ENCODE results near the gene UBALD1. TPM values are rescaled to one million over a fixed set of nuclear protein-coding genes. Genes with fewer than 3 reads are reported as not detected.

The UBALD1 gene
- total RNA-seq, 4 donors from 2014 or later = 5.5 to 16.3 (median 6.7) TPM

GRCh38 chr16:4594433-4595410 lies 20.0 kb downstream of the UBALD1 start:
- TF ChIP-seq, protein P1, sequence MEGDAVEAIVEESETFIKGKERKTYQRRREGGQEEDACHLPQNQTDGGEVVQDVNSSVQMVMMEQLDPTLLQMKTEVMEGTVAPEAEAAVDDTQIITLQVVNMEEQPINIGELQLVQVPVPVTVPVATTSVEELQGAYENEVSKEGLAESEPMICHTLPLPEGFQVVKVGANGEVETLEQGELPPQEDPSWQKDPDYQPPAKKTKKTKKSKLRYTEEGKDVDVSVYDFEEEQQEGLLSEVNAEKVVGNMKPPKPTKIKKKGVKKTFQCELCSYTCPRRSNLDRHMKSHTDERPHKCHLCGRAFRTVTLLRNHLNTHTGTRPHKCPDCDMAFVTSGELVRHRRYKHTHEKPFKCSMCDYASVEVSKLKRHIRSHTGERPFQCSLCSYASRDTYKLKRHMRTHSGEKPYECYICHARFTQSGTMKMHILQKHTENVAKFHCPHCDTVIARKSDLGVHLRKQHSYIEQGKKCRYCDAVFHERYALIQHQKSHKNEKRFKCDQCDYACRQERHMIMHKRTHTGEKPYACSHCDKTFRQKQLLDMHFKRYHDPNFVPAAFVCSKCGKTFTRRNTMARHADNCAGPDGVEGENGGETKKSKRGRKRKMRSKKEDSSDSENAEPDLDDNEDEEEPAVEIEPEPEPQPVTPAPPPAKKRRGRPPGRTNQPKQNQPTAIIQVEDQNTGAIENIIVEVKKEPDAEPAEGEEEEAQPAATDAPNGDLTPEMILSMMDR (IDR thresholded peaks at IDR 0.05) = no peak
- DNase-seq (ENCODE audit: low spot score) = no peak
- ATAC-seq (ENCODE audit: low FRiP score) = no peak

GRCh38 chr16:4593086-4593485 lies 21.6 kb downstream of the UBALD1 start:
- ATAC-seq (ENCODE audit: low FRiP score) (no peak), DNase-seq (ENCODE audit: low spot score) (no peak)
- TF ChIP-seq, protein P1 (IDR thresholded peaks at IDR 0.05) = no peak

- DNase-seq (ENCODE audit: low spot score) (no peak), ATAC-seq (ENCODE audit: low FRiP score) (no peak)
- TF ChIP-seq, protein P1 (IDR thresholded peaks at IDR 0.05) = no peak
Measured at GRCh38 chr16:4591706-4592470, 22.8 kb downstream of the UBALD1 start.

GRCh38 chr16:4591191-4591590 lies 23.5 kb downstream of the UBALD1 start:
- ATAC-seq (ENCODE audit: low FRiP score) (no peak), DNase-seq (ENCODE audit: low spot score) (no peak)
- TF ChIP-seq, protein P1 (IDR thresholded peaks at IDR 0.05) = no peak

- ATAC-seq (ENCODE audit: low FRiP score) (no peak), DNase-seq (ENCODE audit: low spot score) (no peak)
- TF ChIP-seq, protein P1 (IDR thresholded peaks at IDR 0.05) = no peak
Measured at GRCh38 chr16:4588961-4589360, 25.7 kb downstream of the UBALD1 start.

DNA sequence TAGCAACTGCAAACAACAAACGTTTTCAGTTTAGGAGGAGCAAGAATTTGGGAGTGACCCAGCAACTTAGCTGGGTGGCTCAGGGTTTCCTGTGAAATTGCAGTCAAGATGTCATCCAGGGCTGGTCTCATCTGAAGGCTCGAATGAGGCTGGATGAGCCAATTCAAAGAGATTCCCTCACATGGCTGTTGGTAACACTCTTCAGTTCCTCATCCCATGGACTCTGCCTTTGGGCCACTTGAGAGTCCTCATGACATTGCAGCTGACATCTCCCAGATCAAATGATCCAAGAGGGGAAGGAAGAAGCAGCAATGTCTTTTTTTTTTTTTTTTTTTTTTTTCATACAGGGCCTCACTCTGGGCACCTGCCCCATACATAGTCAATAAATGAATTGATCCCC lies 26.3 kb downstream of the UBALD1 start:
- no peak for DNase-seq (ENCODE audit: low spot score)
- TF ChIP-seq, protein P1 (IDR thresholded peaks at IDR 0.05) = no peak
- no peak for ATAC-seq (ENCODE audit: low FRiP score)
